Measurements from ENCODE around the gene ELL.

- TF ChIP-seq EZH2 (IDR thresholded peaks at IDR 0.05; ENCODE audit: low read depth, unreplicated experiment) (no peak), CTCF (conservative IDR thresholded peaks at IDR 0.05; ENCODE audit: low read depth in 2 of 2) (no peak), POLR2AphosphoS5 (IDR thresholded peaks at IDR 0.05; ENCODE audit: low read depth) (no peak), EZH2phosphoT487 (IDR thresholded peaks at IDR 0.05; ENCODE audit: unreplicated experiment) (no peak), REST (IDR thresholded peaks at IDR 0.05; ENCODE audit: unreplicated experiment) (no peak), CREB1 (CRISPR knock-in tag; IDR thresholded peaks at IDR 0.05; ENCODE audit: low read depth) (no peak)
These were observed 15.6 kb upstream of the ELL start for GRCh38 chr19:18537431-18537830.
